Measurements from ENCODE around the gene HSD11B2.

GRCh38 chr16:67438824-67439393 is 8.0 kb downstream of the HSD11B2 start:
- TF ChIP-seq, protein P1, sequence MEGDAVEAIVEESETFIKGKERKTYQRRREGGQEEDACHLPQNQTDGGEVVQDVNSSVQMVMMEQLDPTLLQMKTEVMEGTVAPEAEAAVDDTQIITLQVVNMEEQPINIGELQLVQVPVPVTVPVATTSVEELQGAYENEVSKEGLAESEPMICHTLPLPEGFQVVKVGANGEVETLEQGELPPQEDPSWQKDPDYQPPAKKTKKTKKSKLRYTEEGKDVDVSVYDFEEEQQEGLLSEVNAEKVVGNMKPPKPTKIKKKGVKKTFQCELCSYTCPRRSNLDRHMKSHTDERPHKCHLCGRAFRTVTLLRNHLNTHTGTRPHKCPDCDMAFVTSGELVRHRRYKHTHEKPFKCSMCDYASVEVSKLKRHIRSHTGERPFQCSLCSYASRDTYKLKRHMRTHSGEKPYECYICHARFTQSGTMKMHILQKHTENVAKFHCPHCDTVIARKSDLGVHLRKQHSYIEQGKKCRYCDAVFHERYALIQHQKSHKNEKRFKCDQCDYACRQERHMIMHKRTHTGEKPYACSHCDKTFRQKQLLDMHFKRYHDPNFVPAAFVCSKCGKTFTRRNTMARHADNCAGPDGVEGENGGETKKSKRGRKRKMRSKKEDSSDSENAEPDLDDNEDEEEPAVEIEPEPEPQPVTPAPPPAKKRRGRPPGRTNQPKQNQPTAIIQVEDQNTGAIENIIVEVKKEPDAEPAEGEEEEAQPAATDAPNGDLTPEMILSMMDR (conservative IDR thresholded peaks at IDR 0.05; ENCODE audit: low read length) = no peak
- TF ChIP-seq EZH2phosphoT487 (IDR thresholded peaks at IDR 0.05; ENCODE audit: borderline replicate concordance, low read depth, low read length) = no peak

Data from OCI-LY7 (cell line).